H9 (cell line): ENCODE data around the gene MEPE. TPM values are rescaled to one million over a fixed set of nuclear protein-coding genes. Genes with fewer than 3 reads are reported as not detected.

Experiments
- DNase-seq: peaks from one replicate; pipeline ENCODE4 v3.0.0-alpha.2; 2017
- H2AFZ ChIP-seq: one replicate; pipeline ENCODE4 v1.6.1; 2013; ENCODE audit warnings: mild to moderate bottlenecking, low read length, control low read depth, moderate library complexity
- H2AK5ac ChIP-seq: 2 replicates; pipeline ENCODE4 v1.6.1; 2013; ENCODE audit warnings: low read length, control low read depth, mixed read lengths; ENCODE audit not compliant: insufficient read length
- H2BK120ac ChIP-seq: one replicate; pipeline ENCODE4 v1.6.1; 2013; ENCODE audit warnings: low read depth, mild to moderate bottlenecking, low read length, control low read depth, inconsistent platforms; ENCODE audit not compliant: poor library complexity, severe bottlenecking
- H2BK12ac ChIP-seq: 2 replicates; pipeline ENCODE4 v1.6.1; 2013; ENCODE audit warnings: low read length, control low read depth, mixed read lengths, low read depth; ENCODE audit not compliant: insufficient read length
- H2BK15ac ChIP-seq: 2 replicates; pipeline ENCODE4 v1.6.1; 2013; ENCODE audit warnings: low read depth, low read length, control low read depth
- H2BK20ac ChIP-seq: one replicate; pipeline ENCODE4 v1.6.1; 2013; ENCODE audit warnings: low read depth, mild to moderate bottlenecking, low read length, control low read depth, inconsistent platforms; ENCODE audit not compliant: poor library complexity, severe bottlenecking
- H2BK5ac ChIP-seq: 2 replicates; pipeline ENCODE4 v1.6.1; 2013; ENCODE audit warnings: low read length, control low read depth, mixed read lengths; ENCODE audit not compliant: insufficient read length
- H3K14ac ChIP-seq: 2 replicates; pipeline ENCODE4 v1.6.1; 2013; ENCODE audit warnings: low read length, control low read depth; ENCODE audit not compliant: insufficient read depth
- H3K18ac ChIP-seq: 2 replicates; pipeline ENCODE4 v1.6.1; 2013; ENCODE audit warnings: low read depth, mild to moderate bottlenecking, mixed read lengths, low read length, control low read depth; ENCODE audit not compliant: insufficient read length
- H3K23ac ChIP-seq: 2 replicates; pipeline ENCODE4 v1.6.1; 2013; ENCODE audit warnings: low read length, control low read depth, mixed read lengths, low read depth; ENCODE audit not compliant: insufficient read length
- H3K23me2 ChIP-seq: 2 replicates; pipeline ENCODE4 v1.6.1; 2013; ENCODE audit warnings: low read depth, mild to moderate bottlenecking, mixed read lengths, low read length, control low read depth; ENCODE audit not compliant: insufficient read length, poor library complexity, severe bottlenecking
- H3K27ac ChIP-seq: 2 replicates; pipeline ENCODE4 v1.5.1; 2013; ENCODE audit warnings: low read length, control low read depth, mixed read lengths, low read depth; ENCODE audit not compliant: insufficient read length
- H3K27me3 ChIP-seq: 2 replicates; pipeline ENCODE4 v1.6.1; 2013; ENCODE audit warnings: low read length, control low read depth, inconsistent platforms; ENCODE audit not compliant: insufficient read depth
- H3K4ac ChIP-seq: 2 replicates; pipeline ENCODE4 v1.6.1; 2013; ENCODE audit warnings: low read depth, mild to moderate bottlenecking, control low read depth, inconsistent platforms, low read length, moderate library complexity
- H3K4me1 ChIP-seq: 2 replicates; pipeline ENCODE4 v1.6.1; 2013; ENCODE audit warnings: low read length, control low read depth, inconsistent platforms; ENCODE audit not compliant: insufficient read depth
- H3K4me2 ChIP-seq: 2 replicates; pipeline ENCODE4 v1.6.1; 2013; ENCODE audit warnings: low read length, control low read depth, mixed read lengths; ENCODE audit not compliant: insufficient read length, insufficient read depth
- H3K56ac ChIP-seq: 2 replicates; pipeline ENCODE4 v1.6.1; 2013; ENCODE audit warnings: low read depth, mild to moderate bottlenecking, mixed read lengths, low read length, control low read depth; ENCODE audit not compliant: insufficient read length
- H3K79me1 ChIP-seq: 2 replicates; pipeline ENCODE4 v1.6.1; 2013; ENCODE audit warnings: low read depth, mild to moderate bottlenecking, moderate library complexity, low read length, control low read depth, inconsistent platforms; ENCODE audit not compliant: insufficient read depth, poor library complexity, severe bottlenecking
- H3K79me2 ChIP-seq: 2 replicates; pipeline ENCODE4 v1.6.1; 2013; ENCODE audit warnings: low read length, control low read depth, inconsistent platforms; ENCODE audit not compliant: insufficient read depth
- H3K9ac ChIP-seq: 2 replicates; pipeline ENCODE4 v1.6.1; 2013; ENCODE audit warnings: low read length, control low read depth, mixed read lengths; ENCODE audit not compliant: insufficient read length; ENCODE audit errors: extremely low read depth
- H3K9me3 ChIP-seq: one replicate; pipeline ENCODE4 v1.6.1; 2013; ENCODE audit warnings: low read depth, low read length, inconsistent platforms; ENCODE audit not compliant: control insufficient read depth
- H3T11ph ChIP-seq: one replicate; pipeline ENCODE4 v1.6.1; 2013; ENCODE audit warnings: mild to moderate bottlenecking, low read length, control low read depth, inconsistent platforms
- H4K20me1 ChIP-seq: one replicate; pipeline ENCODE4 v1.6.1; 2013; ENCODE audit not compliant: control insufficient read depth, insufficient read length, insufficient read depth
- H4K5ac ChIP-seq: 2 replicates; pipeline ENCODE4 v1.6.1; 2013; ENCODE audit warnings: low read depth, mild to moderate bottlenecking, mixed read lengths, low read length, control low read depth; ENCODE audit not compliant: insufficient read length
- H4K8ac ChIP-seq: replicated peaks from 2 replicates; pipeline ENCODE4 v1.6.1; 2013; ENCODE audit warnings: low read length, control low read depth, mixed read lengths, low read depth; ENCODE audit not compliant: insufficient read length
- H4K91ac ChIP-seq: 2 replicates; pipeline ENCODE4 v1.6.1; 2013; ENCODE audit warnings: low read depth, mild to moderate bottlenecking, moderate library complexity, mixed read lengths, low read length, control low read depth; ENCODE audit not compliant: insufficient read length
- H3K27ac Mint-ChIP-seq, 3 experiments: 2 replicates in 2 of 3; 3 replicates in 1 of 3; pipeline ENCODE4 v1.8.0; 2020 to 2021; ENCODE audit warnings: mixed read lengths in 3 of 3, mild to moderate bottlenecking in 1 of 3, moderate library complexity in 1 of 3
- H3K27me3 Mint-ChIP-seq: 2 replicates; pipeline ENCODE4 v1.8.0; 2021; ENCODE audit warnings: low read depth, mild to moderate bottlenecking, moderate library complexity, mixed read lengths
- H3K36me3 Mint-ChIP-seq, 3 experiments: 2 replicates in 2 of 3; 3 replicates in 1 of 3; pipeline ENCODE4 v1.8.0; 2020 to 2021; ENCODE audit warnings: low read depth in 3 of 3, mixed read lengths in 3 of 3; ENCODE audit not compliant: insufficient read depth in 1 of 3
- H3K4me1 Mint-ChIP-seq, 2 experiments: 2 replicates each; pipeline ENCODE4 v1.8.0; 2020; ENCODE audit warnings: mixed read lengths in 2 of 2
- H3K4me3 Mint-ChIP-seq, 2 experiments: 2 replicates in 1 of 2; 3 replicates in 1 of 2; pipeline ENCODE4 v1.8.0; 2020 to 2021; ENCODE audit warnings: mild to moderate bottlenecking in 2 of 2, mixed read lengths in 2 of 2, moderate library complexity in 1 of 2
- H3K9me3 Mint-ChIP-seq, 2 experiments: 2 replicates in 1 of 2; 3 replicates in 1 of 2; pipeline ENCODE4 v1.8.0; 2020; ENCODE audit warnings: mild to moderate bottlenecking in 2 of 2, mixed read lengths in 2 of 2, moderate library complexity in 1 of 2
- WGBS: extraction: QIAGEN DNeasy Blood & Tissue Kit; methylation state at CpG from one replicate; pipeline ENCODE4 v1.1.7; 2013; ENCODE audit warnings: missing lambda C conversion rate, low lambda C conversion rate, mixed read lengths; ENCODE audit not compliant: insufficient read length; ENCODE audit errors: extremely low coverage; 5-methylcytosine and 5-hydroxymethylcytosine counted together
- total RNA-seq: library from RNA; stranded (reverse); gene quantifications from 2 replicates; pipeline ENCODE4 v1.2.1, GENCODE V29; 2021
- TF ChIP-seq, protein P1 (sequence below): fragments of 200-600 bp; sonication (generic); conservative IDR thresholded peaks from 3 replicates; pipeline ENCODE4 v1.8.0; 2021; ENCODE audit warnings: antibody characterized with exemption, mild to moderate bottlenecking

Gene MEPE
- total RNA-seq, 1 experiment from 2014 or later = not detected

DNA sequence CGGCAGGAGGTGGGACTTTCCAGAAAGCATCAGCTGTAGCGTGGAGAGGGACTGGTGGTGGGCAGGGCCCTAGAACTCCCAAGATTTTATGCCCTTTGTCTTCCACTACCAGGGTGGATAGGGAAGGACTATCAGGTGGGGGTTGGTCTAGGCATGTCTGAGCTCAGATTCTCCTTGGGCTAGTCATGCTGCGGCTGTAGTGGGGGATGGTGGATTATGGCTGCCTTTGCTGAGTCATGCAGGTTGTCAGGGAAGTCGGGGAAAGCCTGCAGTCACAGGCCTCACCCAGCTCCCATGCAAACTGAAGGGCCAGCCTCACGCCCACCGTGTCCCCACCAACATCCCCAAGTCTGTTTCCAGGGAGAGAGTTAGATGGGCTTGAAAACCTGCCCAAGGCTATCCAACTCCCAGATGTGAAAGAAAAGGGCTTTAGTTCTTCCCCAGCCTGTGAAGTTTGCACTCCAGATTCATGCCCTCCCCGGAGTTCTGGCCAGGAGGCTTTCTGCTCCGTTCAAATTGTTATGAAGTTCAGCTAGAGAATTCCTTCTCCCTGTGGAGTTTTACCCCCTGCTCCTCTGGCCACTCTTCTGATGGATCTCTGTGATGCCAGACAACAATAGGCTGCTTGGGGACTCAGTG lies 13.4 kb upstream of the MEPE start:
- no peak overlapping the region for H2BK20ac ChIP-seq
- H3K9me3 ChIP-seq = no peaks in the 10 kb centered on the region
- H2AK5ac ChIP-seq = no peak overlapping the region
- no peaks in the 10 kb centered on the region for H3K23me2 ChIP-seq
- no peak overlapping the region for H2BK5ac ChIP-seq
- H4K20me1 ChIP-seq = no peaks in the 10 kb centered on the region
- H3K4me2 ChIP-seq = no peak overlapping the region
- H3K14ac ChIP-seq = no peak overlapping the region
- H3K56ac ChIP-seq = no peak overlapping the region
- whole genome bisulfite sequencing = no CpG with 5 or more reads among the region's 8 CpGs
- H2BK15ac ChIP-seq = no peak overlapping the region
- Mint-ChIP-seq H3K27ac (peak overlapping the region; percentile 85 to 96 (median 95)), H3K9me3 (peaks cover 22 to 27% of the 10 kb centered on the region in 2 experiments), H3K36me3 (peaks cover 8 to 42% (median 13%) of the 10 kb centered on the region in 3 experiments; a peak in 6 of 7 replicates), H3K4me1 (peaks cover 17 to 22% of the 10 kb centered on the region in 2 experiments), H3K27me3 (no peaks in the 10 kb centered on the region; the same call in none of the 2 replicates), H3K4me3 (no peak overlapping the region; a peak in 1 of 5 replicates)
- no peaks in the 10 kb centered on the region for H3K27me3 ChIP-seq
- no peaks in the 10 kb centered on the region for H3K79me1 ChIP-seq
- no peak overlapping the region for H3K9ac ChIP-seq
- no peak overlapping the region for H3K18ac ChIP-seq
- H3K79me2 ChIP-seq = no peaks in the 10 kb centered on the region
- no peak overlapping the region for H3K23ac ChIP-seq
- peak; percentile 55 for DNase-seq
- H4K5ac ChIP-seq = no peak overlapping the region
- no peak overlapping the region for H3T11ph ChIP-seq
- no peak overlapping the region for H2BK12ac ChIP-seq
- no peak overlapping the region for H2AFZ ChIP-seq
- no peak overlapping the region for H2BK120ac ChIP-seq
- H3K4ac ChIP-seq = no peak overlapping the region
- TF ChIP-seq, protein P1, sequence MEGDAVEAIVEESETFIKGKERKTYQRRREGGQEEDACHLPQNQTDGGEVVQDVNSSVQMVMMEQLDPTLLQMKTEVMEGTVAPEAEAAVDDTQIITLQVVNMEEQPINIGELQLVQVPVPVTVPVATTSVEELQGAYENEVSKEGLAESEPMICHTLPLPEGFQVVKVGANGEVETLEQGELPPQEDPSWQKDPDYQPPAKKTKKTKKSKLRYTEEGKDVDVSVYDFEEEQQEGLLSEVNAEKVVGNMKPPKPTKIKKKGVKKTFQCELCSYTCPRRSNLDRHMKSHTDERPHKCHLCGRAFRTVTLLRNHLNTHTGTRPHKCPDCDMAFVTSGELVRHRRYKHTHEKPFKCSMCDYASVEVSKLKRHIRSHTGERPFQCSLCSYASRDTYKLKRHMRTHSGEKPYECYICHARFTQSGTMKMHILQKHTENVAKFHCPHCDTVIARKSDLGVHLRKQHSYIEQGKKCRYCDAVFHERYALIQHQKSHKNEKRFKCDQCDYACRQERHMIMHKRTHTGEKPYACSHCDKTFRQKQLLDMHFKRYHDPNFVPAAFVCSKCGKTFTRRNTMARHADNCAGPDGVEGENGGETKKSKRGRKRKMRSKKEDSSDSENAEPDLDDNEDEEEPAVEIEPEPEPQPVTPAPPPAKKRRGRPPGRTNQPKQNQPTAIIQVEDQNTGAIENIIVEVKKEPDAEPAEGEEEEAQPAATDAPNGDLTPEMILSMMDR = no peak
- H3K4me1 ChIP-seq = no peaks in the 10 kb centered on the region
- no peak overlapping the region for H4K91ac ChIP-seq
- H3K27ac ChIP-seq = no peak overlapping the region
- H4K8ac ChIP-seq = no peak overlapping the region
